RWPE2 (cell line): Measurements from ENCODE around the gene MSGN1.

Experiments
- ATAC-seq: fragments of 200-7000 bp; cut with Tn5 transposase; 3 replicates; pipeline ENCODE4 v1.9.1; 2021; ENCODE audit warnings: low read depth
- DNase-seq: peaks from one replicate; pipeline ENCODE4 v3.0.0-alpha.2; 2020; ENCODE audit warnings: low spot score
- H3K27ac ChIP-seq: fragments of 450-650 bp; 2 replicates; pipeline ENCODE4 v1.5.1; 2017; ENCODE audit warnings: mild to moderate bottlenecking; ENCODE audit not compliant: poor library complexity, severe bottlenecking
- H3K27me3 ChIP-seq: fragments of 250-450 bp; sonication (Bioruptor Pico); 2 replicates; pipeline ENCODE4 v1.5.1; 2021; ENCODE audit warnings: mild to moderate bottlenecking, moderate library complexity; ENCODE audit not compliant: insufficient read depth, poor library complexity, severe bottlenecking
- H3K36me3 ChIP-seq: fragments of 250-450 bp; sonication (Bioruptor Pico); 2 replicates; pipeline ENCODE4 v1.5.1; 2020; ENCODE audit warnings: low read depth, mild to moderate bottlenecking, moderate library complexity
- H3K4me1 ChIP-seq: fragments of 250-450 bp; sonication (Bioruptor Pico); 2 replicates; pipeline ENCODE4 v1.5.1; 2021; ENCODE audit warnings: mild to moderate bottlenecking, moderate library complexity; ENCODE audit not compliant: insufficient read depth, poor library complexity, severe bottlenecking
- H3K4me3 ChIP-seq: fragments of 250-450 bp; sonication (Bioruptor Pico); 2 replicates; pipeline ENCODE4 v1.5.1; 2021; ENCODE audit warnings: mild to moderate bottlenecking, moderate library complexity; ENCODE audit not compliant: severe bottlenecking
- H3K9me3 ChIP-seq: fragments of 250-450 bp; sonication (Bioruptor Pico); 2 replicates; pipeline ENCODE4 v1.5.1; 2021; ENCODE audit warnings: mild to moderate bottlenecking, moderate library complexity; ENCODE audit not compliant: severe bottlenecking
- TF ChIP-seq, protein P1 (sequence below): fragments of 450-650 bp; IDR thresholded peaks from one replicate; pipeline ENCODE4 v1.5.1; 2017; ENCODE audit warnings: mild to moderate bottlenecking, moderate library complexity; ENCODE audit not compliant: poor library complexity, severe bottlenecking

MSGN1 gene

DNA sequence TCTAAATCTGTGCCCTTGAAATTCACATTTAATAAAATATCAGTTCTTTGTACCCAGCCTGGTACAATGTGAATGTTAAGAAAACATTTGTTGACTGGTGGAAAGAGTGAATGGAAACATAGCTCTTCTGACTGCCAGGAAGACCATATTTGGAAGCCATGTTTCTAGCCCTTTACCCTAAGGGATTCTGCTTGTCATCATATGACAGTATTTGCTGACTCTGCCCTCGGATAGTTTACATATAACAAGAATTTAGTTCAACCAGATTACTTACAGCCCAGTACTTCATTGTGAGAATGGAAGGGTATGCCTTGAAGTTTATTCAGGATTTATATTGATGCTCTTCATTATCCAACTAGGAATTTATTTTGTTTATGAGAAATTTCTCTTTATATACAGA is 48.4 kb downstream of the MSGN1 start:
- Histone ChIP-seq H3K4me1 (no peaks in the 10 kb centered on the region), H3K9me3 (no peaks in the 10 kb centered on the region), H3K27ac (no peak overlapping the region), H3K36me3 (no peaks in the 10 kb centered on the region), H3K27me3 (no peaks in the 10 kb centered on the region), H3K4me3 (no peak overlapping the region)
- DNase-seq, result no peak
- no peak for ATAC-seq
- TF ChIP-seq, protein P1, sequence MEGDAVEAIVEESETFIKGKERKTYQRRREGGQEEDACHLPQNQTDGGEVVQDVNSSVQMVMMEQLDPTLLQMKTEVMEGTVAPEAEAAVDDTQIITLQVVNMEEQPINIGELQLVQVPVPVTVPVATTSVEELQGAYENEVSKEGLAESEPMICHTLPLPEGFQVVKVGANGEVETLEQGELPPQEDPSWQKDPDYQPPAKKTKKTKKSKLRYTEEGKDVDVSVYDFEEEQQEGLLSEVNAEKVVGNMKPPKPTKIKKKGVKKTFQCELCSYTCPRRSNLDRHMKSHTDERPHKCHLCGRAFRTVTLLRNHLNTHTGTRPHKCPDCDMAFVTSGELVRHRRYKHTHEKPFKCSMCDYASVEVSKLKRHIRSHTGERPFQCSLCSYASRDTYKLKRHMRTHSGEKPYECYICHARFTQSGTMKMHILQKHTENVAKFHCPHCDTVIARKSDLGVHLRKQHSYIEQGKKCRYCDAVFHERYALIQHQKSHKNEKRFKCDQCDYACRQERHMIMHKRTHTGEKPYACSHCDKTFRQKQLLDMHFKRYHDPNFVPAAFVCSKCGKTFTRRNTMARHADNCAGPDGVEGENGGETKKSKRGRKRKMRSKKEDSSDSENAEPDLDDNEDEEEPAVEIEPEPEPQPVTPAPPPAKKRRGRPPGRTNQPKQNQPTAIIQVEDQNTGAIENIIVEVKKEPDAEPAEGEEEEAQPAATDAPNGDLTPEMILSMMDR, result no peak

DNA sequence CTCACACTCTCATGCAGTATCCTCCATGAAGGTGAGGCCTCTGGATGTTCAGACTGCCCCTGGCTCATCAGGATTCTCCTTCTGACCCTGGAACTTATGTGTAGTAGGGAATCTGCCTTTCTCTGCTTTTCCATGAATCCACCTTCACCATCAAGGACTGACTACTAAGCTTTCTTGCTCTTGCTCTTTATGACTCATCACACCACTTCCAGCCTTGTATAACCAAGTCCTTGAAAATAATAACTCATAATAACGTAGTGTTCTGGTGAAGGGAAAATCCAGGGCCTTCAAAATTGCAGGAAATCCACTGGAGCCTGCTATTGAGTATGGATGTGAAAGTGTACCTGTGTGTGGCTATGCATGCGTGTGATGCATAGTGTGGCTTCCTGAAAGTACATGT is 50.9 kb downstream of the MSGN1 start:
- no peaks in the 10 kb centered on the region for H3K27me3 ChIP-seq
- H3K4me1 ChIP-seq, result no peaks in the 10 kb centered on the region
- DNase-seq (no peak), ATAC-seq (no peak)
- H3K9me3 ChIP-seq, result no peaks in the 10 kb centered on the region
- TF ChIP-seq, protein P1, result no peak
- no peaks in the 10 kb centered on the region for H3K36me3 ChIP-seq
- no peak overlapping the region for H3K27ac ChIP-seq
- H3K4me3 ChIP-seq, result no peak overlapping the region
